ENCODE data around the gene CDRT15.

- TF ChIP-seq POLR2A (IDR thresholded peaks at IDR 0.05): no peak
- no peak for TF ChIP-seq CTCF (IDR thresholded peaks at IDR 0.05)
- no peak for TF ChIP-seq EP300 (IDR thresholded peaks at IDR 0.05)
These were observed 25.4 kb downstream of the CDRT15 start for GRCh38 chr17:14211246-14211645.

Measured in tibial nerve (tissue), 4 donors.